Measurements from ENCODE around the gene MBNL1. TPM values are rescaled to one million over a fixed set of nuclear protein-coding genes. Genes with fewer than 3 reads are reported as not detected.

Gene MBNL1
- total RNA-seq, 1 experiment from 2014 or later, result 11.1 TPM

DNA sequence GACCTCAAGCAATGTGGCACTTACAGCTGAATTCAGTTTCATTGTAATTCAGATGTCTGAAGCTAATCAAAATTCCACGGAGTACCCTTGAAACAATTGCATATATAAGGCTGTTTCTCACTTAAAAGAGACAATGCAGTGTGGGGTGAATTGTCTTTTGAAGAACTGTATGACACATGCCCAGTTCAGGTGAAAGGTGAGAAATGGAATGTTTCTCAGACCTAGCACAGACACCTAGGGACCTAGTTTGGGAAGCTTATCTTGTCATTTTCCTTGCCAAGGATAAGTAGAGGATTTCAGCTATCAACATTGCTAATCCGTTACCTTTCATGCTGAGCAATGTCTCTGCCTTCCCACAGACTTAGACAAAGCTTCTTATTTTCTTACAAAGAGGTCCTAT is 36.3 kb downstream of the MBNL1 start:
- Histone ChIP-seq H3K27me3 (ENCODE audit: control insufficient read depth, insufficient read depth, low read length) (no peaks in the 10 kb centered on the region), H3K4me3 (ENCODE audit: insufficient read depth, low read depth, low read length) (no peak overlapping the region), H3K36me3 (replicated peaks; ENCODE audit: control insufficient read depth, insufficient read depth, low read length) (no peaks in the 10 kb centered on the region)
- DNase-seq, result no peak

DNA sequence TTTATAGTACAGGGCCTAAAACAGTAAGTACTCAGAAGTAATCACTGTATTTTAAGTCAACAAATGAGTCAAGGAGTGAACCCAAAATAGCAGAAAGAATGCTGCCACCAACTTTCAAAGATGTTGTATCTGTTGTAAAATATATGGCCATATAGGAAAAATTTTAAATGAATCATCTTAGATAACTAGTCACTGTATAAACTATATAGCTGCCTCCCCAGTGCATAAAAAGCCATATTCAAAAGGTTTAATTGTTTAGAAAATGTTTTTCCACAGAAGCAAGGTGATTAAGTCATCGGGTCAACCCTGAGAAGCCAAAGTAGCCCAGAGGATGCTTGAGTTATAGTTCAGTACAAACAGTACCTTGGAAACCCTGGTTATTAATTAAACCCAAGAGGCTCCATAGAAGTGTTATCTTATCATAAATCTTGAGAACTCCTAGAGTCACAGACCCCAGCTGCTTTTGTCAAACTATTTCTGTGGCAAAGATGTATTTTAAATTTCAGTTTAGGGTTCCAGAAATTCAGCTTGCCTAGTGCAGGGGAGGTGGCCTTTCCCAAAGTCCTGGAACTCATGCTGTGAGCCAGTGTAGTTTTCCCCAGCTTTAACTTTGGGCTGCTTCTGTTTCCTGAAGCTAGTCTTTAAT is 39.2 kb downstream of the MBNL1 start:
- Histone ChIP-seq H3K4me3 (ENCODE audit: insufficient read depth, low read depth, low read length) (no peak overlapping the region), H3K27me3 (ENCODE audit: control insufficient read depth, insufficient read depth, low read length) (no peaks in the 10 kb centered on the region), H3K36me3 (replicated peaks; ENCODE audit: control insufficient read depth, insufficient read depth, low read length) (no peaks in the 10 kb centered on the region)
- DNase-seq, result peak; percentile 5

- H3K27me3 ChIP-seq (ENCODE audit: control insufficient read depth, insufficient read depth, low read length), result no peaks in the 10 kb centered on the region
- H3K36me3 ChIP-seq (replicated peaks; ENCODE audit: control insufficient read depth, insufficient read depth, low read length), result no peaks in the 10 kb centered on the region
- DNase-seq, result no peak
- H3K4me3 ChIP-seq (ENCODE audit: insufficient read depth, low read depth, low read length), result no peak overlapping the region
These were observed 39.7 kb downstream of the MBNL1 start for GRCh38 chr3:152308475-152308844.

DNA sequence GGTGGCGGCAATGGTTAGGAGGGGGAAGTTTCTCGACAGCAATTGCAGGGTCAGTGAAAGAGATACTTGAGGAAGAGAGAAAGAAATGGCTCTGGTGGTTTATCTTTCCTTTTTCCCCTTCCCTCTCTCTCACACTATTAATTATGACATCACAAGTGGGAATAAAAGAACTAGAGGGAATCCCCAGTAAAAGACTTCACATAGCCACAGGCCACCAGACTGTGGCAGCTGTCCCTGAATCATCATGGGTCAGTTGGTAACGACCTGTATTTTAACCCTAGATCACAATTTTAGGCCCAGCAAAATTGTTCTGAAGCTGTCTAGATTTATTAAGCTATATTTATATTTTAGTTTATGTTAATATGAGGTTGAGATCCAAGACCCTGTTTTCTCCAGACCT is 40.3 kb downstream of the MBNL1 start:
- Histone ChIP-seq H3K27me3 (ENCODE audit: control insufficient read depth, insufficient read depth, low read length) (no peaks in the 10 kb centered on the region), H3K36me3 (replicated peaks; ENCODE audit: control insufficient read depth, insufficient read depth, low read length) (no peaks in the 10 kb centered on the region), H3K4me3 (ENCODE audit: insufficient read depth, low read depth, low read length) (no peak overlapping the region)
- DNase-seq, result no peak

DNA sequence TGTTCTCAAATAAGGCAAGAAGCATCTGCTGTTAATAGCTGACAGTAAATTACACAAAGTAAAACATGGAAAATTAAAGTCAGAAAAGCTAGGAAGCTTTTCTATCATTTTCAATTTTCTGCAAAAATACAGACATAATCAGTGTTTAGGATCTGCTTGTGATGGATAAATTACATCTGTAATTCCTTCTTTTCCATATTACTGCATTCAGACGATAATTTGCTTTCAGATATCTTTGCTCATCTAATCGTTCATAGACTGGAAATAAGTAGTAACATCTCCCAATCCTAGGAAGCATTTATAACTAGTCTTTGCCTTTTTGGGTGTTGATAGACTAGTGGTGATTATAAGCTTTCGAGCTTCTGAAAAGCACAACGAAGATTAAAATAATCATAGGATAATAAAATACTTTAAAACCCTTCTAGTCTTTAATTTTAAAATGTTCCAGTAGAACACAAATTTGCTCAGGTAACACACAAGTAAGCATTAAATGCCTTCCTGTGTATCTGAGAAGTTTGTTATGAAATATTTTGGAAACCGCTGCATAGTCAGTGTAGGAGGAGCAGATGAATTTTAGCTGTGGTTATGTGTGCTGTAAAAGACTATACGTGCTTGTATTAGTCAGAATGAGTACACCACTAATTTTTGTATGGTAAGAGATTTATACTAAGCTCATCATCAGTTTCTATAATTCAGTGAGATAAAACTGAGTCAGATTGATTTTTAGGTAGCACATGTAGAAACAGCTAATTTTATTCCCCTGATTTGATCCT is 41.0 kb downstream of the MBNL1 start:
- H3K4me3 ChIP-seq (ENCODE audit: insufficient read depth, low read depth, low read length), result no peak overlapping the region

DNA sequence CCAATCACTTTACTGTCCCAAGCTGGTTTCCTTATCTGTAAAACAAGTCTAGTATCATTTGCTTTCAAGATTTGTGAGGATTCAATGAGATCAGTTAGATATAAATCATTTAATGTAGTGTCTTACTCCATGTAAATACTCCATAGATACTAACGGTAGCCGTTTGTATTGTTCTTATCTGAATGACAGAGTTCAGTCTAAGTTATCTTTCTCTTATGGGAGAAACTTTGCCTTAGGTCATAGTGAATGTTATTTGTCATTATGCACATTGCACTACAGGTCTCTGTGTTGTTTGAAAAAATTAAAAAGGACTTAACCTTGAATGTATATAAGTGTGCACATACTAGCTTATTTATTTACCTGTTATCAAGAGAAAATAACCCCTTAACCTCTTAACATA is 44.7 kb downstream of the MBNL1 start:
- Histone ChIP-seq H3K27me3 (ENCODE audit: control insufficient read depth, insufficient read depth, low read length) (no peaks in the 10 kb centered on the region), H3K4me3 (ENCODE audit: insufficient read depth, low read depth, low read length) (no peak overlapping the region), H3K36me3 (replicated peaks; ENCODE audit: control insufficient read depth, insufficient read depth, low read length) (no peaks in the 10 kb centered on the region)
- no peak for DNase-seq

More for the DNA sequence above, 41.0 kb downstream of the MBNL1 start:
- Histone ChIP-seq H3K27me3 (ENCODE audit: control insufficient read depth, insufficient read depth, low read length) (no peaks in the 10 kb centered on the region), H3K36me3 (replicated peaks; ENCODE audit: control insufficient read depth, insufficient read depth, low read length) (no peaks in the 10 kb centered on the region)
- DNase-seq, result no peak

GRCh38 chr3:152313914-152314313 is 45.2 kb downstream of the MBNL1 start:
- Histone ChIP-seq H3K27me3 (ENCODE audit: control insufficient read depth, insufficient read depth, low read length) (no peaks in the 10 kb centered on the region), H3K36me3 (replicated peaks; ENCODE audit: control insufficient read depth, insufficient read depth, low read length) (no peaks in the 10 kb centered on the region), H3K4me3 (ENCODE audit: insufficient read depth, low read depth, low read length) (no peak overlapping the region)
- no peak for DNase-seq

GRCh38 chr3:152314677-152315353 is 46.1 kb downstream of the MBNL1 start:
- DNase-seq, result no peak

GRCh38 chr3:152315623-152316022 is 46.9 kb downstream of the MBNL1 start:
- DNase-seq, result no peak
- H3K4me3 ChIP-seq (ENCODE audit: insufficient read depth, low read depth, low read length), result no peak overlapping the region
- no peaks in the 10 kb centered on the region for H3K36me3 ChIP-seq (replicated peaks; ENCODE audit: control insufficient read depth, insufficient read depth, low read length)
- no peaks in the 10 kb centered on the region for H3K27me3 ChIP-seq (ENCODE audit: control insufficient read depth, insufficient read depth, low read length)

More at GRCh38 chr3:152314677-152315353, 46.1 kb downstream of the MBNL1 start:
- no peaks in the 10 kb centered on the region for H3K27me3 ChIP-seq (ENCODE audit: control insufficient read depth, insufficient read depth, low read length)
- H3K36me3 ChIP-seq (replicated peaks; ENCODE audit: control insufficient read depth, insufficient read depth, low read length), result no peaks in the 10 kb centered on the region
- no peak overlapping the region for H3K4me3 ChIP-seq (ENCODE audit: insufficient read depth, low read depth, low read length)

DNA sequence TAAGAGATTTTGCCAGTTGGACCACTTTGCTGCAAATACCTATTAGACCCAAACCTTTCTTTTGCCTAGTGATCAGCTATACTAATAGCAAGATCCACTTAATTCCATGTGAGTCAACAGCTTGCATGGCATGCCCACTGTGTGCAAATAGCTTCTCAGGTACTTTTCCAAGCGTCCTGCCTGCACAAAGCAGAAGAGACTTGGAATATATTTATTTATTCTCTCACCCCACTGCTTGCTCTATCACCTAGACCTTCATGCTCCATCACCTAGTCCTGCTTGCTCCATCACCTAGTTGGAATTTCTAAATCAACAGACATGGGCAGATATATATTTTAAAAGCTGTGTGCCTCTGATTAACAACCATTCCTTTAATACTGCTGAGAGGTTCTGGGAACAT is 47.6 kb downstream of the MBNL1 start:
- H3K4me3 ChIP-seq (ENCODE audit: insufficient read depth, low read depth, low read length), result no peak overlapping the region
- H3K36me3 ChIP-seq (replicated peaks; ENCODE audit: control insufficient read depth, insufficient read depth, low read length), result no peaks in the 10 kb centered on the region
- no peaks in the 10 kb centered on the region for H3K27me3 ChIP-seq (ENCODE audit: control insufficient read depth, insufficient read depth, low read length)
- no peak for DNase-seq

GRCh38 chr3:152317184-152317583 is 48.5 kb downstream of the MBNL1 start:
- no peaks in the 10 kb centered on the region for H3K27me3 ChIP-seq (ENCODE audit: control insufficient read depth, insufficient read depth, low read length)
- no peaks in the 10 kb centered on the region for H3K36me3 ChIP-seq (replicated peaks; ENCODE audit: control insufficient read depth, insufficient read depth, low read length)
- no peak overlapping the region for H3K4me3 ChIP-seq (ENCODE audit: insufficient read depth, low read depth, low read length)
- DNase-seq, result no peak

- Histone ChIP-seq H3K4me3 (ENCODE audit: insufficient read depth, low read depth, low read length) (no peak overlapping the region), H3K27me3 (ENCODE audit: control insufficient read depth, insufficient read depth, low read length) (no peaks in the 10 kb centered on the region), H3K36me3 (replicated peaks; ENCODE audit: control insufficient read depth, insufficient read depth, low read length) (no peaks in the 10 kb centered on the region)
- no peak for DNase-seq
These were observed 49.2 kb downstream of the MBNL1 start for GRCh38 chr3:152317956-152318355.

- no peaks in the 10 kb centered on the region for H3K27me3 ChIP-seq (ENCODE audit: control insufficient read depth, insufficient read depth, low read length)
- H3K36me3 ChIP-seq (replicated peaks; ENCODE audit: control insufficient read depth, insufficient read depth, low read length), result no peaks in the 10 kb centered on the region
- DNase-seq, result no peak
These were observed 49.8 kb downstream of the MBNL1 start for GRCh38 chr3:152318512-152318911.

DNA sequence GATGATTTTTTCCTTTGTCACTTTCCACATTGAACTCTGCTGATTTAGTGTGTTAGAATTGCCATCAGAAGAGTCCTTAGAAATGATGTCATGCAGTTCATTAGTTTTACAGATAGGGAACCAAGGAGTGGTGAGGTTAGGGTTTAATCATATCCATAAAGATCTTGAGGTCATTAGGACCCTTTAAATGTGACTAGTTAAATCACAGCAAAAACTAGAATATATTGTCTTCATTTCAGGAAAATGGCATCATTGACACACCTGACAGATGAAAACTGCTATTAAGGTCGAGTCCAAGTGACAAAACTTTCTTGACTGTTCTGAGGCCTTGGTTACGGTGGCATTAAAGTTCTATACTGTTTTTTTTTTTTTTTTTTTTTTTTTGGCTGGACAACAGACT is 50.5 kb downstream of the MBNL1 start:
- Histone ChIP-seq H3K36me3 (replicated peaks; ENCODE audit: control insufficient read depth, insufficient read depth, low read length) (no peaks in the 10 kb centered on the region), H3K27me3 (ENCODE audit: control insufficient read depth, insufficient read depth, low read length) (no peaks in the 10 kb centered on the region), H3K4me3 (ENCODE audit: insufficient read depth, low read depth, low read length) (no peak overlapping the region)
- DNase-seq, result no peak

More at GRCh38 chr3:152318512-152318911, 49.8 kb downstream of the MBNL1 start:
- no peak overlapping the region for H3K4me3 ChIP-seq (ENCODE audit: insufficient read depth, low read depth, low read length)
